ENCODE measurements around the gene PRM1.

The PRM1 gene

GRCh38 chr16:11253995-11254912 is 26.9 kb downstream of the PRM1 start:
- no peak for DNase-seq (ENCODE audit: low read depth)

GRCh38 chr16:11253009-11253994 is 27.8 kb downstream of the PRM1 start:
- DNase-seq (ENCODE audit: low read depth) = peak; percentile 38

GRCh38 chr16:11252482-11252931 is 28.6 kb downstream of the PRM1 start:
- DNase-seq (ENCODE audit: low read depth) = no peak

GRCh38 chr16:11251525-11252481 is 29.3 kb downstream of the PRM1 start:
- peak; percentile 68 for DNase-seq (ENCODE audit: low read depth)

- DNase-seq (ENCODE audit: low read depth) = no peak
These were observed 30.2 kb downstream of the PRM1 start for GRCh38 chr16:11250786-11251524.

- DNase-seq (ENCODE audit: low read depth) = no peak
These were observed 30.9 kb downstream of the PRM1 start for GRCh38 chr16:11250091-11250785.

- no peak for DNase-seq (ENCODE audit: low read depth)
These were observed 31.7 kb downstream of the PRM1 start for GRCh38 chr16:11249233-11250061.

- DNase-seq (ENCODE audit: low read depth) = no peak
These were observed 33.0 kb downstream of the PRM1 start for GRCh38 chr16:11248133-11248532.

GRCh38 chr16:11245988-11246387 is 35.1 kb downstream of the PRM1 start:
- DNase-seq (ENCODE audit: low read depth) = no peak

- DNase-seq (ENCODE audit: low read depth) = no peak
These were observed 35.9 kb downstream of the PRM1 start for GRCh38 chr16:11245222-11245737.

- DNase-seq (ENCODE audit: low read depth) = no peak
These were observed 38.5 kb downstream of the PRM1 start for GRCh38 chr16:11242658-11243057.

GRCh38 chr16:11241480-11242204 is 39.5 kb downstream of the PRM1 start:
- DNase-seq (ENCODE audit: low read depth) = no peak

GRCh38 chr16:11240636-11241473 is 40.3 kb downstream of the PRM1 start:
- DNase-seq (ENCODE audit: low read depth) = no peak

GRCh38 chr16:11239644-11240632 is 41.2 kb downstream of the PRM1 start:
- DNase-seq (ENCODE audit: low read depth) = no peak

GRCh38 chr16:11238272-11239202 is 42.6 kb downstream of the PRM1 start:
- no peak for DNase-seq (ENCODE audit: low read depth)

All from activated T-helper 9 cell treated with anti-CD3 and anti-CD28 coated beads, Interleukin-2, amount 50 U/mL, for 16 hours (primary cell).